ENCODE measurements around the gene OGFR.

DNA sequence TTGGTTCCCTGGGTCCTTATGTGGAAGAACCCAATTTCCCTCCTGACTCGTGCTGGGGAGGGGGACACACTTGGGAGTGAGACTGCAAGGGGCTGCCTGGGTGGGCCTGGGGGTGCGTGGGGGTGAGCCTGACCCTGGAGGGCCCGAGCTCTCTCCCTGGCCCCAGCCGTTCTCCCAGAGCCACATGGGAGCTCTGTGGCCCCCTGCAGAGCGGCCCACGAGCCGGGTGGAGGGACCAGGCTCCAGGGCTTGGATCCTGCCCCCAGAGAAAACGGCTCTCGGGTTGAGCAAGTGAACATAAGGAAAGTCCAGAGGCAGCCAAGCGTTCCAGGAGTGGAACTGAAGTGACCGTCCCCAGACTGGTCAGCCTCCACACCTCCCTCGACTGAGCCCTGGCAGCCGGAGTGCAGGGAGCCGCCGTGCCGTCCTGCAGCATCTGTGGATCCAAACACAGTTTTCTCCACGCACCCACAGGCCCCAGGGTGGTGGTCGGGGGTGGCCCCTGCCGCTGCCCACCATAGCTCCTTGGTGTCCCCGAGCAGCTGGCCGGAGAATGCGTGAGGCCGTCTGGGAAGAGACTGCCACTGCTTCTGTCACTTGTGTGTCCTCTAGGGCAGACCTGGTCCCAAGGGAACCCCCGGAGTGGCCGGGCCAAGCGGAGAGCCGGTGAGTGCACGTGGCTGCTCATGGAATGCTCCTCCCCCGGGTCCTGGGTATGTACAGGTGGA lies 22.8 kb downstream of the OGFR start:
- TF ChIP-seq, protein P1, sequence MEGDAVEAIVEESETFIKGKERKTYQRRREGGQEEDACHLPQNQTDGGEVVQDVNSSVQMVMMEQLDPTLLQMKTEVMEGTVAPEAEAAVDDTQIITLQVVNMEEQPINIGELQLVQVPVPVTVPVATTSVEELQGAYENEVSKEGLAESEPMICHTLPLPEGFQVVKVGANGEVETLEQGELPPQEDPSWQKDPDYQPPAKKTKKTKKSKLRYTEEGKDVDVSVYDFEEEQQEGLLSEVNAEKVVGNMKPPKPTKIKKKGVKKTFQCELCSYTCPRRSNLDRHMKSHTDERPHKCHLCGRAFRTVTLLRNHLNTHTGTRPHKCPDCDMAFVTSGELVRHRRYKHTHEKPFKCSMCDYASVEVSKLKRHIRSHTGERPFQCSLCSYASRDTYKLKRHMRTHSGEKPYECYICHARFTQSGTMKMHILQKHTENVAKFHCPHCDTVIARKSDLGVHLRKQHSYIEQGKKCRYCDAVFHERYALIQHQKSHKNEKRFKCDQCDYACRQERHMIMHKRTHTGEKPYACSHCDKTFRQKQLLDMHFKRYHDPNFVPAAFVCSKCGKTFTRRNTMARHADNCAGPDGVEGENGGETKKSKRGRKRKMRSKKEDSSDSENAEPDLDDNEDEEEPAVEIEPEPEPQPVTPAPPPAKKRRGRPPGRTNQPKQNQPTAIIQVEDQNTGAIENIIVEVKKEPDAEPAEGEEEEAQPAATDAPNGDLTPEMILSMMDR (IDR thresholded peaks at IDR 0.05 in 2 of 3, conservative IDR thresholded peaks at IDR 0.05 in 1 of 3; ENCODE audit: borderline replicate concordance in 1 of 3, insufficient read depth in 1 of 3, low read depth in 2 of 3, low read length in 2 of 3), result no peak
- TF ChIP-seq POLR2AphosphoS5 (IDR thresholded peaks at IDR 0.05; ENCODE audit: low read depth, low read length), result no peak
- no peak for TF ChIP-seq POLR2A (IDR thresholded peaks at IDR 0.05; ENCODE audit: borderline replicate concordance, extremely low read depth, insufficient read depth, insufficient read length)
- no peak for TF ChIP-seq ZNF274 (IDR thresholded peaks at IDR 0.05; ENCODE audit: low read depth, low read length)
- no peak for TF ChIP-seq EZH2 (IDR thresholded peaks at IDR 0.05)
- TF ChIP-seq, protein P2, sequence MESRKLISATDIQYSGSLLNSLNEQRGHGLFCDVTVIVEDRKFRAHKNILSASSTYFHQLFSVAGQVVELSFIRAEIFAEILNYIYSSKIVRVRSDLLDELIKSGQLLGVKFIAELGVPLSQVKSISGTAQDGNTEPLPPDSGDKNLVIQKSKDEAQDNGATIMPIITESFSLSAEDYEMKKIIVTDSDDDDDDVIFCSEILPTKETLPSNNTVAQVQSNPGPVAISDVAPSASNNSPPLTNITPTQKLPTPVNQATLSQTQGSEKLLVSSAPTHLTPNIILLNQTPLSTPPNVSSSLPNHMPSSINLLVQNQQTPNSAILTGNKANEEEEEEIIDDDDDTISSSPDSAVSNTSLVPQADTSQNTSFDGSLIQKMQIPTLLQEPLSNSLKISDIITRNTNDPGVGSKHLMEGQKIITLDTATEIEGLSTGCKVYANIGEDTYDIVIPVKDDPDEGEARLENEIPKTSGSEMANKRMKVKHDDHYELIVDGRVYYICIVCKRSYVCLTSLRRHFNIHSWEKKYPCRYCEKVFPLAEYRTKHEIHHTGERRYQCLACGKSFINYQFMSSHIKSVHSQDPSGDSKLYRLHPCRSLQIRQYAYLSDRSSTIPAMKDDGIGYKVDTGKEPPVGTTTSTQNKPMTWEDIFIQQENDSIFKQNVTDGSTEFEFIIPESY (IDR thresholded peaks at IDR 0.05; ENCODE audit: extremely low read depth, insufficient replicate concordance, low read length), result no peak

All from HCT116 (cell line).